ENCODE results near the gene NSD1.
"Not testable (repeated sequence)": the region's sequence is repeated elsewhere in the genome, so short reads cannot be mapped to it uniquely, and the experiment has no call there.

The NSD1 gene

DNA sequence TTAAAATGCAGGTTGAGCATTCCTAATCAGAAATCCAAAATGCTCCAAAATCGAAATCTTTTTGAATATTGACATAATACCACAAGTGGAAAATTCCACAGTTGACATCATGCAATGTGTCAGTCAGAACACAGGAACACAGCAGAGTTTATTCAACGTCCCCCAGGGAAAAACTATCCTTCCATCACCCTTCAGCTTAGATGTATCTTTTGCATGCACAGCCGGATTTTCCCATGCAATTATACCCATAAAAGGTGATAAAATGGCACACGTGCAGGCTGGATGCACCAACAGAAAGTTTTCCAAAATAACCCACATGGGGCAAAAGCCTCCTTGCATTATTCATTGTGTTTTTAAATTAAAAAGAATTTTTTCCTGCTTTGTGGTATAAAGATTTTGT lies 98.8 kb downstream of the NSD1 start:
- no peak for DNase-seq (ENCODE audit: low read depth)

DNA sequence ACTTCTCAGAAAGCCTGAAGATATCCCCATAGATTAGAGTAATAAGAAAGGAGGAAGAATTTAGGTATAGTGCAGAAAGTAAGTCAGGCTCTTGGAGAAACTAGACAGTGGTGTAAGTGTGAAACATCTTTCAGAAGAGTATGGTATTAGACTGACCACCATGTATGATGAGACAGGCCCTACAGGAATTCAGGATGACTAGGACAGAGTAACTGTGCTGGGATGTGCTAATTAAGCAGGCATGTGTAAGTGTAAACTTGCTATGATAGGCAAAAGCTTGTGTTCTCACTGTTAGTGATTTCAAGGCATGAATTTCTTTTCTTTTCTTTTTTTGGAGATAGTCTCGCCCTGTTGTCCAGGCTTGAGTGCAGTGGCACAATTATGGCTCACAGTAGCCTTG lies 99.2 kb downstream of the NSD1 start:
- no peak for DNase-seq (ENCODE audit: low read depth)

DNA sequence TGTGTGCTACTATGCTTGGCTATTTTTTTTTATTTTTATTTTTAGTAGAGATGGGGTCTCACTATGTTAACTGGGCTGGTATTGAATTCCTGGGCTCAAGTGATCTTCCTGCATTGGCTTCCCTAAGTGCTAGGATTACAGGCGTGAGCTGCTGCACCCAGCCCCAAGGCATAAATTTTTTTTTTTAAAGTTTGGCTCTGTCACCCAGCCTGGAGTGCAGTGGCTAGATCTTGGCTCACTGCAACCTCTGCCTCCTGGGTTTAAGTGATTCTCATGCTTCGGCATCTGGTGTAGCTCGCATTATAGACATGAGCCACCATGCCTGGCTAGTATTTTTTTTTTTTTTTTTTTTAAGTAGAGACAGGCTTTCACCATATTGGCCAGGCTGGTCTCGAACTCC lies 99.6 kb downstream of the NSD1 start:
- no peak for DNase-seq (ENCODE audit: low read depth)

DNA sequence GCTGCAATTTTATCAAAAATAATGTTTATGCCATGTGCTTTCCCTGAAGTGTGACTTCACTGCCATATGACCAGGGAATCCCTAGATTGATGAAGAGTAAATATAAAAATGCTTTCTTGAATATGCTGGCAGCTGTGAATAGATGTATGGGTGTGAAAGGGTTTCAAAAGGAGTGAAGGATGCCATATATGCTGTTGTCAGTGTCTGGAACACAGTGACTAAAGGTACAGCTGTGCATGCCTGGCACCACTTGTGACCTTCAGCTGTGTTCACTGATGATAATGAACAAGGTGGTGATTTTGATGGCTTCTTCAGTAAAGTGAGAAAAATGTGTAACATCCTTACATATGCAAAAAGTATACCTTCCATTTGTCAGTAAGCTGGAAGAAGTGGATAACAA lies 100.2 kb downstream of the NSD1 start:
- DNase-seq (ENCODE audit: low read depth) = no peak

DNA sequence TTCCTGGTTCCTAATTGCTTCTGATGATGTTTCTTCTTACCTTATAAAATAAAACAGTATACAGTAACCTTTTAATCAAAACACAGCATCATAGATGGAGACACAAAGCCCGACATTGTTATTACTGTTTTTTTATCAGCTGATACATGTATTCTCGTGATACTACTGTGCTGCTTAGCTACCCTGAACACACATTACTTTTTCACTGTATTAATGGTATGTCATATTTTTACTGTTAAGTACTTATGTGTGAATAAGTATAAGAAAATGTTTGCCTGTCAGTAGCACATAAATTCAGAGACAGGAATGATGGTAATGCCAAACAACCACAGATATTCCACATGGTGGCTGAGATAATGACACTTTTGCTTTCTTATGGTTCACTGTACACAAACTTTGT lies 101.3 kb downstream of the NSD1 start:
- DNase-seq (ENCODE audit: low read depth) = no peak

DNA sequence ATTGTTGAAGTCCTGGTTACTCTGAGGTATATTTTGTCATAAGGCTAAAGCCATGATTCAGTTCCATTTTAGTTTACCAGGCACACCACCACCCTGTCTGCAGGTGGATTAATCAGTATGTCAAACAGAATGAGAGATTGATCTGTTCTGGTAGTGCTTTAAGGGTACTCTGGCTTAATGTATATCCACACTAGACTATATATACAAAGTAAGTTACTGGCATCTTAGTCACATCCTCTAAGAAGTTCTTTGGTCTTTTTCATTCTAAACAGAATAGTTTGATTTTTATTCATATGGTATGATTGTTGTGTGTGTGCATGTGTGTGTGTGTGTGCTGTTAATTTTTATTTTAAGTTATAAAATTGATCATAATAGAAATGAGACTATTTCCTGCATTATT lies 108.2 kb downstream of the NSD1 start:
- DNase-seq (ENCODE audit: low read depth) = no peak

DNA sequence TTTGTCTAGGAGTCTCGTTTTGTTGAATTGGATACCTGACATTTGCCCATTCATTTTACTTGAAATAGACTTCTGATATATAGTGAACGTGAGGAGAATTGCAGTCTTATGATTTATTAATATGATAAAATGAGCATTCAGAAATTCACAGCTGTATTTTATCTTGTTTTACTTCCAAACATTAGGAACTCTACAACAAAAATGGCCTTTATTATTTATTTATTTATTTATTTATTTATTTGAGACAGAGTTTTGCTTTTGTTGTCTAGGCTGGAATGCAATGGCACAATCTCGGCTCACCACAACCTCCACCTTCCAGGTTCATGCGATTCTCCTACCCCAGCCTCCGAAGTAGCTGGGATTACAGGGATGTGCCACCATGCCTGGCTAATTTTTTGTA lies 108.7 kb downstream of the NSD1 start:
- no peak for DNase-seq (ENCODE audit: low read depth)

DNA sequence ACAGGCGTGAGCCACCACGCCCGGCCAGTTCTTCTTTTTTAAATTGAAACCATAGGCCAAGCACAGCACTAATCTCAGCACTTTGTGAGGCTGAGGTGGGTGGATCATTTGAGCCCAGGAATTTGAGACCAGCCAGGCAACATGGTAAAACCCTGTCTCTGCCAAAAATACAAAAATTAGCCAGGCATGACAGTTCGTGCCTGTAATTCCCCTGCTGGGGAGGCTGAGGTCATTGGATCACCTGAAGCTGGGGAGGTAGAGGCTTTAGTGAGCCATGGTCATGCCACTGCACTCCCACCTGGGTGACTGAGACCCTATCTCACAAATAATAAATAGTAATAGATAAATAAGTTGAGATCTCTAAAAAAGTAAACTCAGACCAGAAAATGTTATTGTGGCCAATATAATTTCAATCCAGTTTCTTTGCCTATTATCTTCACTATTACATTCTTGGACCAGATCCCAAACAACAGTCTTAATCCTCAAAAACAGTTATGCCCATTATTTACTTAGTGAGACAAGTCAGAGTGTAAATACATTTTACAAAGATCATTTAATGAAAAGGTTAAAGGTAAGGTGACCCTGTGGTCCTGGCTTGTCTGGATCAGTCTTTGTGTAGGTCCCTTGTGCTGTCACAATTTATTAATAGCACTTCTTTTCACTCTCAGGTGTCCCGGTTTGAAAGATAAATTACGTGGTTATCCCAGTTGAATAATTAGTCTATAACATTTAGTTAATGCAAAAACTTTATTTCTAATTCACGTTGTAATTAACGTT lies 116.4 kb downstream of the NSD1 start:
- no peak for DNase-seq (ENCODE audit: low read depth)

DNA sequence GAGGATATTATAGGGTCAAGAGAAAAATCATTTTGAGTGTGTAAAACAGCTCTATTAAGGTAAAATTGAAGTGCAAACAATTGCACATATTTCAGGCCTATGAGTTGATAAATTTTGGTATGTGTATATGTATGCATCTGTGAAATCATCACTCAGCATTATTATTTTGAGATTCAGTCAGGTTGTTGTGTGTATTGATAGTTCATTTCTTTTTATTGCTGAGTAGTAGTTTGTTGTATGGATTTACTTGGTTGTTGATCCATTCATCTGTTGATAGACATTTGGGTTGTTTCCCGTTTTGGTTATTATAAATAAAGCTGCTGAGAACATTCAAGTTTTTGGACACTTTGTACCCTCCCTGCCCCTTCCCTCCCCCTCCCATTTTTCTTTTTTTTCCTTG lies 119.7 kb downstream of the NSD1 start:
- no peak for DNase-seq (ENCODE audit: low read depth)

DNA sequence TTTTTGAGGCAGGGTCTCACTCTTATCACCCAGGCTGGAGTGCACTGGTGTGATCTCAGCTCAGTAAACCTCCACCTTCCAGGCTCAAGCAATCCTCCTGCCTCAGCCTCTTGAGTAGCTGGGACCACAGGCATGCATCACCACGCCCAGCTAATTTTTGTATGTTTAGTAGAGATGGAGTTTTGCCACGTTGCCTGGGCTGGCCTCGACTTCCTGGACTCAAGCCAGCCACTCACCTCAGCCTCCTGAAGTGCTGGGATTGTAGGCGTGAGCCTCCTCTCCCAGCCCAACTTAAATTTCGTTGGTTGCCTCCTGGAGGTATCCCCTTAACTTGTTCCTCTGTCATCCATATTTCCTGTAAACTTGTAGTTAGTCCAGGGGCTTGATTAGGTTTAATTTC lies 122.7 kb downstream of the NSD1 start:
- DNase-seq (ENCODE audit: low read depth) = no peak

DNA sequence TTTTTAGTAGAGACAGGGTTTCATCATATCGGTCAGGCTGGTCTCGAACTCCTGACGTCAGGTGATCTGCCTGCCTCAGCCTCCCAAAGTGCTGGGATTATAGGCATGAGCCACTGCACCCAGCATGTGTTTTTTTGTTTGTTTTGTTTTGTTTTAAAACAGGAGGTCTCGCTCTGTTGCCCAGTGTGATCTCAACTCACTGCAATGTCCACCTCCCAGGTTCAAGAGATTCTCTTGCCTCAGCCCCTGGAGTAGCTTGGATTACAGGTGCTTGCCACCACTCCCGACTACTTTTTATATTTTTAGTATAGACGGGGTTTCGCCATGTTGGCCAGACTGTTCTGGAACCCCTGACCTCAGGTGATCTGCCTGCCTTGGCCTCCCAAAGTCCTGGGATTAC lies 125.1 kb downstream of the NSD1 start:
- not testable (repeated sequence) for DNase-seq (ENCODE audit: low read depth)

DNA sequence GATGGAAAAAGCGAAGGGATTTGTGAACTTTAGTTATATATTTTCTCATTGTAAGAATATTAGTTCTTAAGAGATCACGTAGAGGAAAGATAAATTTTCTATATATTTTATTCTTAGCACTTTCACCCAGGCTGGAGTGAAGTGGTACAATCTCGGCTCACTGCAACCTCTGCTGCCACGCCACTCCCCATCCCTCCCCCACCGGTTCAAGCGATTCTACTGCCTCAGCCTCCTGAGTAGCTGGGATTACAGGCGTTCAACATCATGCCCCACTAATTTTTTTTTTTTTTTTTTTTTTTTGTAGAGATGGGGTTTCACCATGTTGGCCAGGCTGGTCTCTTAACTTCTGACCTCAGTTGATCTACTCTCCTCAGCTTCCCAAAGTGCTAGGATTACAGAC lies 127.4 kb downstream of the NSD1 start:
- no peak for DNase-seq (ENCODE audit: low read depth)

DNA sequence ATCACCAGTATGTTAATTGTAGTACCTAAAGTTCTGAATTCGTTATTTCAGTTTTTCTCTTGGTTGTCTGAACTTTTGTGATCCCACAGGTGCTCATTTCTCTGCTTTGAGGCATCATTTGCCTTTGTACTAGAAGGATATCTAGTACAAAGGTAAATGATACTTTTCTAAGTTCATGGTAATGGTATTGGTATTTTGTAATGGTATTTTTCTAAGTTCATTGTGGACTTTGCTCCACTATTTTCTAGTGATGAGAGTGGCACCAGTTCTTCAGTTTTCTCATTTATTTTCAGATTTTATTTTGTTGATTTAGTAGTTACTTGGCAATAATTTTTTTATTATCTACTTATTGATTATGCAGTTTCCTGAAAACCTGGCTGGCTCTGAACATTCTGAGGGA lies 127.9 kb downstream of the NSD1 start:
- no peak for DNase-seq (ENCODE audit: low read depth)

DNA sequence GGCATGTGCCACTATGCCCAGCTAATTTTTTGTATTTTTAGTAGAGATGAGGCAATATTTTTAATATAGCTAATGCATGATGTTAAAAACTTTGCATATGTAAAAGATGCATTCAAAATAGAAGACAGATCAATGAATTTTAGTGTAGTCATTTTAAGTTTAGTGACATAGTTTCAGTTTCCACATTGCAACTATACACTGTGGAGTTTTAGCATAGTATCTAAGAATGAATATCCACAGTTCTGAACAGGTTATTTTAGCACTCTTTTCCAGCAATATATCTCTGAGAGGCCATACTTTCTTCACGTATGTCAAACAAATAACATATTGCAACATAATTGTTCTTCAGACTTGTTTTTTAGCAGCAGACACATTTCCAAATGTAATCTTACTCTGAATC lies 130.6 kb downstream of the NSD1 start:
- DNase-seq (ENCODE audit: low read depth) = no peak

DNA sequence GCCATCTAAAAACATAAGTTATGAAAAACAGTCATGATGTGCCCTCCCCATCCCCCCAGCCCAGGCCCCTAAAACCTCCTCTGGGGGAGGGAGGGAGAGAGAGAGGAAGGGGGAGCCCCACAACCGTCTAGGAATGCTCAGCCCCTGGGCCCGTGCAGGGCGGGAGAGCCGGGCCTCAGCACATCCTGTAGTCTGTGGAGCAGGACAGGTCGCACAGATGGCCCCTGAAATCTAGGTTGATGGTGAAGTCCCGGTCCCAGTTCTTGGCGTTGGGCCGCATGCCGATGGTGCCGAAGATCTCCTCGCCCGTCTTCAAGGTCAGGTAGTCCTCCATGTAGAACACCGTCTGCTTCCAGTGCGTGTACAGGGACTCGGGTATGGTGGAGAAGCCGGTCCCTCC lies 131.8 kb downstream of the NSD1 start:
- no peak for DNase-seq (ENCODE audit: low read depth)

DNA sequence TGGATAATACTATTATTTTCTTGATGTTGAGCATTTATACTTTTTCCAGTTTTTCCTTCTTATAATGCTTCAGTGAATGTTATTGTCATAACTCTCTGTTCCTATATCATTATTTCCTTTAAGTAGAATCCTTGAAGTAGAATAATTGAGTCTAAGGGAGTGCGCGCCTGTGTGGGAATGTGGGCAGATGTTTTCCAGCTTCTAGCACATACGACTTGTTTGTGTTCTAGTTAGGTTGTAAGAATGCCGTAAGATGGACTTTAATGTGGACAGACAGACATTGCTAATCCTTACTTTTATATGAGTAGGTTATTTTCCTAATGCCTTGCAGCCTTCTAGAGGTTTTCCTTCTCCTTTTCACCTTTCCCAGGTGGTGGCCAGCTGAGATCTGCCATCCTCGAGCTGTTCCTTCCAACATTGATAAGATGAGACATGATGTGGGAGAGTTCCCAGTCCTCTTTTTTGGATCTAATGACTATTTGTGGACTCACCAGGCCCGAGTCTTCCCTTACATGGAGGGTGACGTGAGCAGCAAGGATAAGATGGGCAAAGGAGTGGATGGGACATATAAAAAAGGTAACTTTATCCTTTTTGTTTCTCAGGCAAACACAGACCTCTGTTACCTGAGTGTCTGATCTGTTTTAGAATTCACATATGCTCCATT lies 135.8 kb downstream of the NSD1 start:
- DNase-seq (ENCODE audit: low read depth) = no peak

DNA sequence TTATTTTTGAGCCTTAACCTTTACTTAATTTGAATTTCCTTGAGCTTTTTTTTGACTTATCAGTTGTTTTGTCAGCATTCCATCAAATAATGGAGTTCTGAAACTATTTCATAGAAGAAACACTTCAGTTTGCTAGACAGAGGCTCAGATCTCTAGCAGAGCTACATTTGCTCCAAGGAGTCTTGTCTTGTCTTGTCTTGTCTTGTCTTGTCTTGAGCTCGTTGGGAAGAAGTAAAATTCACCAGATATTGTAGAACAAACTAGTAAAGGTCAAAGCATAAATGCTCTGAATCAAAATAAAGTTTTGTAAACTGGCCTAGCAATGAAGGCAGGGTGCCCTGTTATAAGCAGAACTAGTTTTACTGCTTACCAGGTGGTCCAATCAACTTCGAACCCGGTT lies 136.4 kb downstream of the NSD1 start:
- no peak for DNase-seq (ENCODE audit: low read depth)

DNA sequence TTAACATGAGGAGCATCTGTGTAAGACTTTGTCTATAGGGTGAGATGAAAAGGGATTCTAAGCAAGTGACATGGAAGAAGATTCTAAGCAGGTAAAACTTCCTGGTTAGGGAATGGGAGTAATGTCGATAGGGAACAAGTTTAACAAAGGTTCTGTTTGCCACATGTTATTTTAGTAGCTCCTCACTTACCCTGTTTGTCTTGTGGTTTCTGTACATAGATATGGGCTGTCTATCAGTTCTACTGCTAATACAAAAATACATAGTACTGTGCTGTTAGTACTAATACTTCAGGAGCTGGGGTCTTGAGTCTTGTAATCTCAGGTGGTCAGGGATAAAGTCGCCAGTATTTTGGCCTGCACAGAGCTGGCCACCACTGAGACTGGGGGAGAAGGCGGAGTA lies 137.1 kb downstream of the NSD1 start:
- DNase-seq (ENCODE audit: low read depth) = no peak

DNA sequence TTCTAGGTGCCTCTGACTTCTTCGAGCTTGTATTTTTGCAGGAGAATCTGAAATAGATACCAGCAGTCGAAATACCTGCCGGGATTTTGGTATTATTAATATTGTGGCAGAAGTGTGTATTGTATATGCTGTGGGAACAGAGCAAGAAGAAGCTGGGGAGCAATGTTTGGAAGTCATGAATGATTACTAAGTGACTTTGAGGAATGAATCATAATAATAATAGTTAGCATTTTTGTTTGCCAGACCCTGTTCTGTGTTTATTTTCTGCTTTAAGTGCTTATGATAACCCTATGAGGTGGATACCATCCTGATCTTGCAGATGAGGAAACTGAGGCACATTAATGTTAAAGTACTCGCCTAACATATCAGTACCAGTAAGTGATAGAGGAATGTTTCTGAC lies 137.5 kb downstream of the NSD1 start:
- no peak for DNase-seq (ENCODE audit: low read depth)

DNA sequence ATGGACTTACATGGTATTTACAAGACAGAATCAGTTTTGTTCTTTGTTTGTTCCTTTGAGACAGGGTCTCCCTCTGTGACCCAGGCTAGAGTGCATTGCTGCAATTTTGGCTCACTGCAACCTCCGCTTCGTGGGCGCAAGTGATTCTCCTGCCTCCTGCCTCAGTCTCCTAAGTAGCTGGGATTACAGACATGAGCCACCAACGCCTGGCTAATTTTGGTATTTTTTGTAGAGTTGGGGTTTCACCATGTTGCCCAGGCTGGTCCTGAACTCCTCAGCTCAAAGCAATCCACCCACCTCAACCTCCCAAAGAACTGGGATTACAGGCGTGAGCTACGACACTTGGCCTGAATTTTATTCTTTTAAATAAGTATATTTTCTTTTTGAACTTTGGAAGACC lies 142.3 kb downstream of the NSD1 start:
- no peak for DNase-seq (ENCODE audit: low read depth)

DNA sequence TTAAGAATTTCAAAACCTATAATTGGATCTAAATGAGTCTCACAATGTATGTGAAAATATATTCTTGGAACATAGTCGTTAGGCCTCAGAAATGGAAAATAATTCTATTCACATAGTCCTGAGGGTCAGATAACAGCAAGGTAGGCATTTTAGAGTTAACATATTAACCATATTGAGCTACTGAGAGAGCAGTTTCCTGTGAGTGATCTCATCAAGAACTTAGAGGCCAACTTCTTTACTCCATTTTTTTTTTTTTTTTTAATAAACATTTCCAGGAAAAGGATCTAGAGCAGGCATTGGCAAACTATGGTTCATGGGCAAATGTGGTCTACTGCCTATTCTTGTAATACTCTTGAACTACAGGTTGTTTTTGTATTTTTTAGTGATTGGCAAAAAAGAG lies 143.3 kb downstream of the NSD1 start:
- no peak for DNase-seq (ENCODE audit: low read depth)

DNA sequence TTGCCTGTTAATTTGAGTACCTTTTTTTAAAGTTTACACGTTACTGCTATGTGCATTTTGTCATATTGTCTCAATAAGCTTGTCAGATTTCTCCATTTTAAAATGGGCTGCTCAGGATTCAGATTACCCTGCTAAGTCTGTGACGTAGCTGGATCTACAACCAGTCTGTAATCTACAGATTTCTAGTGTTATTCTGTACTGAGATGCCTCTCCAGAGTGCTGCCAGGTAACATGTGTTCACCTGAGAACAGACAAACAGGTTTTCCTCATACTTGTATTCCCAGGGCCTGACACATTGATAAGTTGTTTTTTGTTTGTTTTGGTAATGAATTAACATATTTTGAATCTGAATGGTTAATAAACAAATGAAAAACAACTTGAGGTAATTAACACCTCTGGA lies 154.6 kb downstream of the NSD1 start:
- DNase-seq (ENCODE audit: low read depth) = no peak

DNA sequence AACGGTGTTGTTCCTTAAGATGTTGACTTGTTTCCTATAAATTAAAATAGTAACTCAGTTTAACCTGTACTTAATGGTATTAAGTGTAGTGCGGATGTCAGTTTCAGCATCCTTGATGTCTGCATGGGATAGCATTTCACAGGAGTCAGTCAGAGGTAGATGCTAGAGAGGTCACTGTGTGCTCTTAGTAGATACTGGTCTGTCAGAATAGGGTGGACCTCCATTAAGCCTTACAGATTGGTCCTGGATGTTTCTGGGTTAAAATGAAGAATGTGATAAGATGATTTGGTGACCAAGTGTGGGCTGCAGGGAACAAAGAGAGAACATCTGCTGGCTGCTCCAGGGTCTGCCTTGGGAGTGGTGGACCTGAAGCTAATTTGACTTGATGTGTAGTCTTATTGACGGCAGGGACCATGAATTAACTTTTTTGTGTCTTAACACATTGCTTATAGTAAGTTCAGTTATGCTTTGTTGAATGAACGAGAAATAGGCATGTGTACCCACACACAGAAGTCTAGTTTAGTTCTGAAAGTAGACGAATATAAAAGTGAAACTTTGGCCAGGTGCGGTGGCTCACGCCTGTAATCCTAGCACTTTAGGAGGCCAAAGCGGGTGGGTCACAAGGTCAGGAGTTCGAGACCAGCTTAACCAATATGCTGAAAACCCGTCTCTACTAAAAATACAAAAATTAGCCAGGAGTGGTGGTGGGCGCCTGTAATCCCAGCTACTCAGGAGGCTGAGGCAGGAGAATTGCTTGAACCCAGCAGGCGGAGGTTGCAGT lies 157.4 kb downstream of the NSD1 start:
- DNase-seq (ENCODE audit: low read depth) = no peak
